Astrocyte (in vitro differentiated cells and primary cell): ENCODE results near the gene SYT3.

ENCODE experiments used
- CTCF ChIP-seq: IDR thresholded peaks from 2 replicates; pipeline ENCODE4 v1.5.1; 2011; ENCODE audit warnings: low read depth, mild to moderate bottlenecking, inconsistent platforms, low read length, moderate library complexity; ENCODE audit not compliant: insufficient read depth
- EZH2 ChIP-seq: IDR thresholded peaks from 2 replicates; pipeline ENCODE4 v1.6.1; 2012; ENCODE audit warnings: mild to moderate bottlenecking, low read length, inconsistent platforms; ENCODE audit not compliant: insufficient read depth

DNA sequence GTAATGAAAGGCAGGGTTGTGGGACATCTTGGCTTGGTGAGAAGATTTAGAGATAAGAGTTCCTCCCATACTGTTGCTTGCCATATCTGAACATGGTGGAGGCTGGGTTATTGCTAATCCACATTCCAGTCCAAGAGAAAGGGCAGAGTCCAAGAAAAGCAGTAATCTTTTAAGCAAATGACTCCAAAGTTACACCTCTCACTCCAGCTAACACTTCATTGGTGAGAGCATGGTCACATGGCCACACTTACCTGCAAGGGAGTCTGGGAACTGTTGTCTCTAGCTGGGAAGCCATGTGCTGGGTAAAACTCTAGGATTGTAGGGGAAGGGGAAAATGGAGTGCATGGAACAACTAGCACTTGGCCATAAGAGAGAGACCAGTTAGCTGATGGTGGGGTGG is 15.2 kb upstream of the SYT3 start:
- TF ChIP-seq CTCF (no peak), EZH2 (no peak)
